Left lung (tissue), 10 donors: ENCODE results near the gene GDPD4. TPM values are rescaled to one million over a fixed set of nuclear protein-coding genes. Genes with fewer than 3 reads are reported as not detected.

Source experiments
- ATAC-seq: fragments of 200-7000 bp; cut with Tn5 transposase; one replicate; pipeline ENCODE4 v1.9.1; 2020; ENCODE audit warnings: moderate library complexity
- DNase-seq, 4 donors: peaks; one replicate each; pipeline ENCODE4 v3.0.0-alpha.2; 2013 to 2020
- H3K27ac ChIP-seq, 2 donors: fragments of 200-600 bp; sonication (generic) in 1 of 2; one replicate each; pipeline versions ENCODE4 v1.5.0 to v1.8.0; 2020 to 2021
- H3K27me3 ChIP-seq, 2 donors: fragments of 200-600 bp; sonication (generic) in 1 of 2; one replicate each; pipeline versions ENCODE4 v1.5.0 to v1.8.0; 2020 to 2021
- H3K36me3 ChIP-seq, 2 donors: fragments of 200-600 bp; sonication (generic) in 1 of 2; one replicate each; pipeline versions ENCODE4 v1.5.0 to v1.8.0; 2020 to 2021
- H3K4me1 ChIP-seq, 2 donors: fragments of 200-600 bp; one replicate each; pipeline ENCODE4 v1.8.0; 2021
- H3K4me3 ChIP-seq, 2 donors: fragments of 200-600 bp; sonication (generic) in 1 of 2; one replicate each; pipeline versions ENCODE4 v1.5.0 to v1.8.0; 2020 to 2021; ENCODE audit warnings: mild to moderate bottlenecking in 1 of 2
- H3K9me3 ChIP-seq, 2 donors: fragments of 200-600 bp; sonication (generic) in 1 of 2; one replicate each; pipeline versions ENCODE4 v1.5.0 to v1.8.0; 2020 to 2021
- CTCF ChIP-seq, 2 donors: fragments of 200-600 bp; sonication (generic) in 1 of 2; IDR thresholded peaks; one replicate each; pipeline versions ENCODE4 v1.5.0 to v1.8.0; 2021; ENCODE audit warnings: antibody characterized with exemption in 2 of 2
- intact Hi-C, 2 donors: fragments of 100-400 bp; cut with DNase I; formaldehyde crosslinking; loops; one replicate each; pipeline versions ENCODE4 v1.11.2 to v1.14.2; 2022
- polyA plus RNA-seq, 6 donors: library from polyadenylated mRNA; unstranded; fragments of 120-200 nt; gene quantifications; one replicate each; pipeline ENCODE4 v1.2.1, GENCODE V29; 2013; ENCODE audit not compliant: insufficient read length in 6 of 6
- total RNA-seq, 2 donors: library from RNA; stranded (reverse); fragmentation: NEBNext Ultra II Directional; extraction: Animal tissue kit (Norgen Biotek cat#: 25700); gene quantifications; one replicate each; pipeline ENCODE4 v1.2.1, GENCODE V29; 2021
- donor health status: DM: no; HTN: yes; CAD: no.
- donor health status: DM: no; HTN: no; CAD: no.

The GDPD4 gene
- total and polyA plus RNA-seq, 8 donors: 0.34 to 0.78 (median 0.55) TPM; not detected in 2

- H3K27me3 ChIP-seq: no peaks in the 10 kb centered on the region
- TF ChIP-seq CTCF (IDR thresholded peaks at IDR 0.05): no peak
- no peak for ATAC-seq
- no peak overlapping the region for H3K4me3 ChIP-seq
- intact Hi-C loops: no loop called here
- H3K4me1 ChIP-seq: peaks cover 0 to 19% of the 10 kb centered on the region in 2 donors
- H3K27ac ChIP-seq: no peak overlapping the region
- H3K9me3 ChIP-seq: no peaks in the 10 kb centered on the region
- peak in 1 of 4 donors; percentile 42 for DNase-seq
- H3K36me3 ChIP-seq: peaks cover 0 to 6% of the 10 kb centered on the region in 2 donors
These were observed 124.5 kb downstream of the GDPD4 start for GRCh38 chr11:77176996-77177395.

GRCh38 chr11:77175869-77176539 lies 125.5 kb downstream of the GDPD4 start:
- intact Hi-C loops: no loop called here
- no peaks in the 10 kb centered on the region for H3K9me3 ChIP-seq
- H3K4me3 ChIP-seq: peak overlapping the region in 1 of 2 donors; percentile 30
- no peaks in the 10 kb centered on the region for H3K27me3 ChIP-seq
- TF ChIP-seq CTCF (IDR thresholded peaks at IDR 0.05): no peak
- H3K4me1 ChIP-seq: peaks cover 0 to 19% of the 10 kb centered on the region in 2 donors
- peak in 2 of 4 donors; percentile 66 to 87 for DNase-seq
- peaks cover 0 to under 1% of the 10 kb centered on the region in 2 donors for H3K36me3 ChIP-seq
- ATAC-seq: peak; percentile 78
- peak overlapping the region in 1 of 2 donors; percentile 71 for H3K27ac ChIP-seq

- ATAC-seq (peak; percentile 51), DNase-seq (peak in 1 of 4 donors; percentile 76)
- Histone ChIP-seq H3K27ac (peak overlapping the region in 1 of 2 donors; percentile 71), H3K36me3 (no peaks in the 10 kb centered on the region), H3K9me3 (no peaks in the 10 kb centered on the region), H3K4me1 (peaks cover 0 to 19% of the 10 kb centered on the region in 2 donors), H3K4me3 (peak overlapping the region in 1 of 2 donors; percentile 30), H3K27me3 (no peaks in the 10 kb centered on the region)
- intact Hi-C loops: no loop called here
- TF ChIP-seq CTCF (IDR thresholded peaks at IDR 0.05): no peak
These were observed 126.3 kb downstream of the GDPD4 start for GRCh38 chr11:77175021-77175842.

- peaks cover 0 to 19% of the 10 kb centered on the region in 2 donors for H3K4me1 ChIP-seq
- no peaks in the 10 kb centered on the region for H3K36me3 ChIP-seq
- no peak for ATAC-seq
- no peak overlapping the region for H3K4me3 ChIP-seq
- H3K9me3 ChIP-seq: no peaks in the 10 kb centered on the region
- intact Hi-C loops: no loop called here
- TF ChIP-seq CTCF (IDR thresholded peaks at IDR 0.05): no peak
- H3K27me3 ChIP-seq: no peaks in the 10 kb centered on the region
- no peak overlapping the region for H3K27ac ChIP-seq
- DNase-seq: peak in 1 of 4 donors; percentile 71
These were observed 126.9 kb downstream of the GDPD4 start for GRCh38 chr11:77174559-77174958.

- ATAC-seq (no peak), DNase-seq (peak in 2 of 4 donors; percentile 9 to 48)
- TF ChIP-seq CTCF (IDR thresholded peaks at IDR 0.05): no peak
- Histone ChIP-seq H3K4me3 (no peak overlapping the region), H3K9me3 (no peaks in the 10 kb centered on the region), H3K4me1 (peaks cover 0 to 19% of the 10 kb centered on the region in 2 donors), H3K27ac (no peak overlapping the region), H3K27me3 (no peaks in the 10 kb centered on the region), H3K36me3 (no peaks in the 10 kb centered on the region)
- intact Hi-C loops: no loop called here
These were observed 128.0 kb downstream of the GDPD4 start for GRCh38 chr11:77173494-77173893.
